ENCODE results near the gene SAP130. TPM values are rescaled to one million over a fixed set of nuclear protein-coding genes. Genes with fewer than 3 reads are reported as not detected.
A peak's percentile ranks its signal among the peaks of the same experiment; 100 is the strongest.

The SAP130 gene
- total RNA-seq, 2 donors from 2014 or later: 12.0 to 13.1 TPM

GRCh38 chr2:128028668-128029054, 802 bp upstream of the SAP130 start:
- DNase-seq (no peak), ATAC-seq (no peak)
- intact Hi-C loops (cut with DNase I): loop anchor here in 1 of 2 donors (2.0 to 10.0 kb wide), 2 partner anchors 62 to 144 kb away; partner anchors contain the start of genes AMMECR1L and UGGT1

GRCh38 chr2:128027278-128027800, 520 bp downstream of the SAP130 start:
- DNase-seq (peak; percentile 99), ATAC-seq (peak; percentile 94 to 96)
- intact Hi-C loops (cut with DNase I): loop anchor here in 1 of 2 donors (10.0 kb wide), 1 partner anchor 143 kb away; the partner anchor contains the start of gene AMMECR1L

- ATAC-seq (no peak), DNase-seq (no peak)
- intact Hi-C loops (cut with DNase I): loop anchor here in 1 of 2 donors (10.0 kb wide), 1 partner anchor 142 kb away; the partner anchor contains the start of gene AMMECR1L
These were observed 1.2 kb downstream of the SAP130 start for GRCh38 chr2:128026448-128027277.

GRCh38 chr2:128024816-128025215, 3.0 kb downstream of the SAP130 start:
- intact Hi-C loops (cut with DNase I): loop anchor here in 1 of 2 donors (10.0 kb wide), 1 partner anchor 140 kb away; the partner anchor contains the start of gene AMMECR1L
- no peak for ATAC-seq
- no peak for DNase-seq

GRCh38 chr2:128017561-128017960, 10.3 kb downstream of the SAP130 start:
- no peak for ATAC-seq
- intact Hi-C loops (cut with DNase I): no loop called here

GRCh38 chr2:128016620-128017019, 11.2 kb downstream of the SAP130 start:
- no peak for DNase-seq
- ATAC-seq: no peak
- intact Hi-C loops (cut with DNase I): no loop called here

More at GRCh38 chr2:128017561-128017960, 10.3 kb downstream of the SAP130 start:
- no peak for DNase-seq

GRCh38 chr2:128012698-128013097, 15.2 kb downstream of the SAP130 start:
- intact Hi-C loops (cut with DNase I): no loop called here

GRCh38 chr2:128008074-128008672, 19.7 kb downstream of the SAP130 start:
- intact Hi-C loops (cut with DNase I): no loop called here
- no peak for ATAC-seq

More at GRCh38 chr2:128012698-128013097, 15.2 kb downstream of the SAP130 start:
- ATAC-seq: no peak
- no peak for DNase-seq

GRCh38 chr2:128004509-128004908, 23.4 kb downstream of the SAP130 start:
- DNase-seq (no peak), ATAC-seq (no peak)
- intact Hi-C loops (cut with DNase I): no loop called here

More at GRCh38 chr2:128008074-128008672, 19.7 kb downstream of the SAP130 start:
- no peak for DNase-seq

GRCh38 chr2:128003463-128003862, 24.4 kb downstream of the SAP130 start:
- intact Hi-C loops (cut with DNase I): no loop called here
- DNase-seq (no peak), ATAC-seq (no peak)

- ATAC-seq (peak in 1 of 2 donors; percentile 49), DNase-seq (no peak)
- intact Hi-C loops (cut with DNase I): no loop called here
These were observed 31.7 kb downstream of the SAP130 start for GRCh38 chr2:127996160-127996559.

GRCh38 chr2:127995725-127996124, 32.1 kb downstream of the SAP130 start:
- no peak for DNase-seq
- intact Hi-C loops (cut with DNase I): no loop called here
- no peak for ATAC-seq

GRCh38 chr2:127993659-127994058, 34.2 kb downstream of the SAP130 start:
- ATAC-seq: no peak
- no peak for DNase-seq
- intact Hi-C loops (cut with DNase I): no loop called here

GRCh38 chr2:127991742-127992141, 36.1 kb downstream of the SAP130 start:
- intact Hi-C loops (cut with DNase I): no loop called here
- DNase-seq (no peak), ATAC-seq (no peak)

GRCh38 chr2:127986548-127987079, 41.2 kb downstream of the SAP130 start:
- ATAC-seq (peak in 1 of 2 donors; percentile 23), DNase-seq (no peak)
- intact Hi-C loops (cut with DNase I): no loop called here

- intact Hi-C loops (cut with DNase I): no loop called here
- no peak for DNase-seq
- ATAC-seq: peak; percentile 39 to 76
These were observed 42.1 kb downstream of the SAP130 start for GRCh38 chr2:127985735-127986134.

- DNase-seq (no peak), ATAC-seq (peak in 1 of 2 donors; percentile 19)
- intact Hi-C loops (cut with DNase I): no loop called here
These were observed 42.7 kb downstream of the SAP130 start for GRCh38 chr2:127985026-127985734.

GRCh38 chr2:127984551-127984950, 43.3 kb downstream of the SAP130 start:
- DNase-seq: no peak
- intact Hi-C loops (cut with DNase I): no loop called here
- ATAC-seq: peak in 1 of 2 donors; percentile 66

GRCh38 chr2:127969446-127969845, 58.4 kb downstream of the SAP130 start:
- intact Hi-C loops (cut with DNase I): no loop called here
- no peak for ATAC-seq

More at GRCh38 chr2:127969446-127969845, 58.4 kb downstream of the SAP130 start:
- DNase-seq: no peak

Measured in left cardiac atrium (tissue), 4 donors.